Activated T-cell treated with anti-CD3 and anti-CD28 coated beads for 48 hours (primary cell): Measurements from ENCODE around the gene ADARB2.

Source experiments
- DNase-seq: peaks from one replicate; pipeline ENCODE4 v3.0.0-alpha.2; 2020; ENCODE audit warnings: low read depth

ADARB2 gene

GRCh38 chr10:1613511-1613910 lies 123.8 kb downstream of the ADARB2 start:
- no peak for DNase-seq

- DNase-seq, result no peak
Observed at GRCh38 chr10:1612908-1613307, 124.4 kb downstream of the ADARB2 start.

GRCh38 chr10:1611936-1612550 lies 125.3 kb downstream of the ADARB2 start:
- DNase-seq, result no peak

- no peak for DNase-seq
Observed at GRCh38 chr10:1610986-1611770, 126.1 kb downstream of the ADARB2 start.

GRCh38 chr10:1609648-1609970 lies 127.7 kb downstream of the ADARB2 start:
- DNase-seq, result no peak

GRCh38 chr10:1608851-1609647 lies 128.3 kb downstream of the ADARB2 start:
- DNase-seq, result no peak

- DNase-seq, result no peak
Observed at GRCh38 chr10:1608408-1608807, 128.9 kb downstream of the ADARB2 start.

GRCh38 chr10:1607466-1607865 lies 129.9 kb downstream of the ADARB2 start:
- no peak for DNase-seq

- no peak for DNase-seq
Observed at GRCh38 chr10:1605999-1606940, 131.1 kb downstream of the ADARB2 start.

GRCh38 chr10:1605121-1605520 lies 132.2 kb downstream of the ADARB2 start:
- no peak for DNase-seq

GRCh38 chr10:1604246-1604645 lies 133.1 kb downstream of the ADARB2 start:
- DNase-seq, result no peak

- DNase-seq, result no peak
Observed at GRCh38 chr10:1603181-1603580, 134.1 kb downstream of the ADARB2 start.

- no peak for DNase-seq
Observed at GRCh38 chr10:1602037-1602484, 135.3 kb downstream of the ADARB2 start.

GRCh38 chr10:1601406-1601805 lies 135.9 kb downstream of the ADARB2 start:
- no peak for DNase-seq

- DNase-seq, result no peak
Observed at GRCh38 chr10:1600861-1601260, 136.5 kb downstream of the ADARB2 start.

GRCh38 chr10:1598393-1599153 lies 138.8 kb downstream of the ADARB2 start:
- DNase-seq, result no peak

- no peak for DNase-seq
Observed at GRCh38 chr10:1597370-1598146, 139.8 kb downstream of the ADARB2 start.

- no peak for DNase-seq
Observed at GRCh38 chr10:1596482-1597099, 140.7 kb downstream of the ADARB2 start.

- DNase-seq, result no peak
Observed at GRCh38 chr10:1595726-1596125, 141.6 kb downstream of the ADARB2 start.

- no peak for DNase-seq
Observed at GRCh38 chr10:1595242-1595600, 142.1 kb downstream of the ADARB2 start.
